ENCODE data around the gene DISC1.

DNA sequence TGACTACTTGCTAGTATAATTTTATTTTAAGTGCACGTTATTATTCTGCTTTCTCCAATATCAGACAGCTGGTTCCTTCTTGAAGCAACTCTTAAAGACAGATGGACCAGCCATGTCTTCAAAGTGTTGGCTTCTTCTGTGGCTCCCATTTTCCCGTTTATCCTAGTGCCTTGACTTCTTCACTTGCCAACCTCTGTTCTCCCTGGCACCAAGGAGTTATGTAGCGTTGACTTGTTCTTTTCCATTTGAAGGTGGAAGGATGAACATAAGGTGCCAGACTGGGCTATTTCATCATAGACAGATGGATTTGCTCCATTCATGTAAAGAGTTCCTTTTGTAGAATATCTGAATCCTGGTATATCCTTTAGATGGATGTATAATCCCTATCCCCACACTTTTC lies 260.6 kb downstream of the DISC1 start:
- TF ChIP-seq, protein P1, sequence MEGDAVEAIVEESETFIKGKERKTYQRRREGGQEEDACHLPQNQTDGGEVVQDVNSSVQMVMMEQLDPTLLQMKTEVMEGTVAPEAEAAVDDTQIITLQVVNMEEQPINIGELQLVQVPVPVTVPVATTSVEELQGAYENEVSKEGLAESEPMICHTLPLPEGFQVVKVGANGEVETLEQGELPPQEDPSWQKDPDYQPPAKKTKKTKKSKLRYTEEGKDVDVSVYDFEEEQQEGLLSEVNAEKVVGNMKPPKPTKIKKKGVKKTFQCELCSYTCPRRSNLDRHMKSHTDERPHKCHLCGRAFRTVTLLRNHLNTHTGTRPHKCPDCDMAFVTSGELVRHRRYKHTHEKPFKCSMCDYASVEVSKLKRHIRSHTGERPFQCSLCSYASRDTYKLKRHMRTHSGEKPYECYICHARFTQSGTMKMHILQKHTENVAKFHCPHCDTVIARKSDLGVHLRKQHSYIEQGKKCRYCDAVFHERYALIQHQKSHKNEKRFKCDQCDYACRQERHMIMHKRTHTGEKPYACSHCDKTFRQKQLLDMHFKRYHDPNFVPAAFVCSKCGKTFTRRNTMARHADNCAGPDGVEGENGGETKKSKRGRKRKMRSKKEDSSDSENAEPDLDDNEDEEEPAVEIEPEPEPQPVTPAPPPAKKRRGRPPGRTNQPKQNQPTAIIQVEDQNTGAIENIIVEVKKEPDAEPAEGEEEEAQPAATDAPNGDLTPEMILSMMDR (IDR thresholded peaks at IDR 0.05; ENCODE audit: low read depth, low read length): no peak
- TF ChIP-seq, protein P2, sequence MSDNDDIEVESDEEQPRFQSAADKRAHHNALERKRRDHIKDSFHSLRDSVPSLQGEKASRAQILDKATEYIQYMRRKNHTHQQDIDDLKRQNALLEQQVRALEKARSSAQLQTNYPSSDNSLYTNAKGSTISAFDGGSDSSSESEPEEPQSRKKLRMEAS (IDR thresholded peaks at IDR 0.05; ENCODE audit: low read depth, low read length): no peak
- TF ChIP-seq POLR2A (IDR thresholded peaks at IDR 0.05; ENCODE audit: extremely low read depth, insufficient read length) (no peak), MYC (IDR thresholded peaks at IDR 0.05; ENCODE audit: low read depth, low read length) (no peak)

Measured in NB4 (cell line).